HTERT RPE-1 (cell line): Measurements from ENCODE around the gene TRAPPC2.
"Not testable (repeated sequence)": the region's sequence is repeated elsewhere in the genome, so short reads cannot be mapped to it uniquely, and the experiment has no call there.

Source experiments
- in situ Hi-C: fragments of 300-500 bp; cut with MboI; formaldehyde crosslinking; loops from 4 replicates; pipeline ENCODE4 v1.14.3; 2020; ENCODE audit warnings: low sequenced_read_pairs

TRAPPC2 gene

DNA sequence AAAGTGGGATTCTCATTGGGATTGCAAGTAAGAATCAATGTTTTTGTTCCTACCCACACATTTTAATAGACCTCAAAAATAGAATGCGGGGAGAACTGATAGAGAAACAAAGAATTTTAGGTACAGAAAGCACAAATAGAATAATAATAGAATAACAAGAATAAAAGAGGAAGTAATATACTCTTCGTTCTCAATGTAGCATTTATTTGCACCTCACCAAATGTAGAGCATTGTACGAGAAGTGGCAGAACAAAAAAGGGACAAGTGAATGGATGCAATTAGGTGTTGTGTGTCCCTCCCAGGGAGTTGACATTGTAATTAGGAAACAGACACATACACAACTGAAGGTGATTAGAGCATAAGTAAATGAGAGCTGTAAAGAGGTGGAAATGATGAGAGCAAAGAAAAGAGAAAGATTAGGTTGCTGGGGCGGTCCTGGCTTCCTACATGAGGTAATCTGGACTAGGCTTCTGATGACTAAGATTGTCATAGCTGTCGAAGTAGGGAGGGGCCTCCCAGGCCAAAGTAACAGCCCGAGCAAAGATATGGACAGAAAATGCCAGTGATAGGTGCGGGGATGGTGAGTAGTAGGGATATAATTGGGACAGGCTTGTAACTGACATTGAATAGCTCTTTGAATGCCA, 35.1 kb downstream of the TRAPPC2 start:
- in situ Hi-C loops: no loop called here

DNA sequence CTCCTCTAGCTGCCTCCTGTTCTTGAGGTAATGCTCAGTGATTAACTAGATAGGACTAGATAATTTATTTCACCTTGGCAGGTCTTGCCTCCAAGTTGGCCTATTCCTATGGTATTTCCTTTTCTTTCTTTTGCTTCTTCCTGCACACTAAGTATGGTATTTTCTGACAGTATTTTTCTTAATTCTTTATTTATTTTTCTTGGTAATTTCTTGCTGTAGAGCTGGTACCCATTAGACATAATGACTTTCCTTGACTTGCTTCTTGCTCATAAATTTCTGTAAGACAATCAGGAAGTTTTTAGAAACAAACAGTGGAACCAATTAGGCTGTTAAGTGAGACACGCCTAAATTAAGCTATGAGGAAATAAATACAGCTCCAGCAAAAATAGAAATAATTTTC, 36.0 kb downstream of the TRAPPC2 start:
- in situ Hi-C loops: no loop called here

DNA sequence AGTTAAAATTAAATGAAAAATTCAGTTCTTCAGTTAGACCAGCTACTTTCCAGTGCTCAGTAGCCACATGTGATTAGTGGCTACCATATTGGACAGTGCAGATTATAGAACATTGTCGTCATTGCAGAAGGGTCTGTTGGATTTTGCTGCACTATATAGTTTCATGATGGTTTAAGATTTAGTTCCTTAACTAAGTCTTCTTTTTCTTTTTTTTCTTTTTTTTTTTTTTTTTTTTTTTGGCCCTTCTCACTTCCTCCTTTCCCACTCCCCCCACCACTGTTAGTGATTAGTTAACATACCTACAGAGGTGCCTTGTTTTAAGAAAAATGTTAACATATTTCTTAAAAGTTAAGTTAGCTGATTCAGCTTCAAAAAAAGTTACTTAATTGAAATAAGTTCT, 36.4 kb downstream of the TRAPPC2 start:
- in situ Hi-C loops: no loop called here

DNA sequence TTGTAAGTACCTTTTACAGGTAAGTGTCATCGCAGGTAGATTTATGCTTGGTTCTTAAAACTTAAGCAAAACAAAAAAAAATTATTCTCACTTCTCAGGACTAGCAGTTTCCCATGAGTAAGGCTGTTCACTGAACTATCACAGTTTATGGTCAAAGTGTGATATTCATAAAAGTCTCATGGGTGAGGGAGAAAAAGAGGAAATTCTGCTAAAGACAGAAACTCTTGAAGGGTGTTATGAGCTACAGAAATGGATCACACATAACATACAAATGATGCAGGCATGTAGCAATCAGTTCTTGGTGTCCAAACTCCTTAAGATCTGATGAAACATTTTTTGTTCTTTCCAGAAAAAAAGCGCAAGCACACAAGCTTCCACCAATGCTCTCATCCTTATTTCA, 37.0 kb downstream of the TRAPPC2 start:
- in situ Hi-C loops: no loop called here

DNA sequence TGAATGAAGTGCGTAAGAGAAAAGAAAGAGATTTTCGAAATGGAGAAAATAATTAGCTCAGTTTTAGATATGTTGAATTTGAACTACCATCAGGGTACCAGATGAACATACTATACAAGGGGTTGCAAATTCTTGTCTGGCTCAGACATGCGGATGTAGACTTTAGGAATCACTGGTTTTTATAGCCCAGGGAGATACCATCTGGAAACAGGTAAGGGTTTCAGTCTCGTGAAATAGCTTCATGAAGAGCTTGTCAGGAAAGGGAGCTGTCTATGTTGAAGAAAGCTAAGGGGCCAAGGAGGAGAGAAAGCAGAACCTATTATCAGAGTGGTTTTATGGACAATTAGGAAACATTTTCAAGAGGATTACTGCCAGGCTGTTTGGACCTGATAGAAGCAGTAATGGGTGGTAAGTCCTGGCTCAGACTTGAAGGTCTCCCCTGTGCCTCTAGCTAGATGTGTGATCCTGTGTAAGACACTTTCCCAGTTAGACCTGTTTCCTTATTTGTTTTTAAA, 38.8 kb downstream of the TRAPPC2 start:
- in situ Hi-C loops: no loop called here

DNA sequence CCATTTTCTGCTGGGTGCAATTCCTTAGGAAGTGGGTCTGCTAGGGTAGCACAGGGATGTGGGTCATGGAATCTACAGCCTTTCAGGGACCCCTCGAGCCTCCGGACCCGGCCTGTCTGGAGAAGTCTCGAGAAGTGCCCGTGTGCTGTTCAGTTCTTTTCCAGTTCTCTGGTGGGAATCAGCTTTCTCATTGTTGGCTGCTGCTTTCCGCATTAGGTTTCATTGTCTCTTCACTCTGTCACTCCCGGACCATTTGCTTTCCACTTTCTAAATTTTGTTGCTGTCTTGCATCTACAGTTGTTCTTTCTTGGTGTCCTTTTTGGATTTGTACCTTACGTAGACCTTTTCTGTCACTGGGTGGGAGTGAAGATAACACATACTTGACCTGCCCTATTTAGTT, 39.4 kb downstream of the TRAPPC2 start:
- in situ Hi-C loops: no loop called here

DNA sequence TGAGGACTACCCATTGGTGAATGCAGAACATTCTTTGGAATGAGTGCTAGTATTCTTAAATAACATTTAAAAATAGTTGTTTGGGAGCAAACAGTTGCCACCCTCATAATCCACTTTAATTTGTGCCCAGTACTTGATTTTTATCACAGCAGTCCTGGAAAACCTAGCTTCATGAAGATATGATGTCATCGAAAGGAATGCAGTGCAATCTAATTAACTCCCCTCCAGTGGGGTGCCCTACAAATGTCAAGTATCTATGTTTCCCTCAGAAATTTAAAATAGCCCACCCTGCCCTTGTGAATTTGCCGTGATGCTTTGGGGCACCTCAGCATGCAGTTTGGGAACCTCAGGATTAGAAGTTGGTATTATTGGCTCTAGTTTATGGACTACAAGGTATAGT, 40.1 kb downstream of the TRAPPC2 start:
- in situ Hi-C loops: no loop called here

DNA sequence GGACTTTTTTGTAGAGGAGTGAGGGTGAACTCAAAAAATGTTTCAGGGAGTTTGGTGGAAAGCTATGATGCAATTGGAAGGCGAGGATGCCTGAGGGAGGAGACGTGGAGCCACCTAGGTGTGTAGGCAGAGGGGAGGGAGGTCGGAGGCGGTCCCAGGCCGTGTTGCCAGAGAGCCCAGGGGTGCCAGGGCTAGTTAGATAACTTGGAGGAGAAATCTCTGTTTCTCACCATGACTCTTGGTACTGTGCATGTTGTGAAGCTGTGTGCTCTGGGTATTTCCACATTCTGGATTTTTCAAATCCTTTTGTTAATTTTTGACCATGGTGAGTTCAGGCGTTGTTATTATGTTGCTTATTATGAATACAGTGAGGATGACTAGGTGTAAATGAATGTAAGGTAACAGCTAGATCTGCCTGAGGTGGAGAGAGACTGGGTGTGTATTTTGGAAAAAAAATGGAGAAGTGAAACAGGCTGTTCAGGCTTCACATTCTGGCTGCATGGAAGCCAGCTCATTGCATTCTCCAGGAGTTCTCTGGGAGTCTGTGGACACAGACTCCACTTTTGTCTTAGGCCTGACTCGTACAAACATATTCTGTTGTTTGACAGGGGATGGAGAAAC, 41.0 kb downstream of the TRAPPC2 start:
- in situ Hi-C loops: no loop called here

DNA sequence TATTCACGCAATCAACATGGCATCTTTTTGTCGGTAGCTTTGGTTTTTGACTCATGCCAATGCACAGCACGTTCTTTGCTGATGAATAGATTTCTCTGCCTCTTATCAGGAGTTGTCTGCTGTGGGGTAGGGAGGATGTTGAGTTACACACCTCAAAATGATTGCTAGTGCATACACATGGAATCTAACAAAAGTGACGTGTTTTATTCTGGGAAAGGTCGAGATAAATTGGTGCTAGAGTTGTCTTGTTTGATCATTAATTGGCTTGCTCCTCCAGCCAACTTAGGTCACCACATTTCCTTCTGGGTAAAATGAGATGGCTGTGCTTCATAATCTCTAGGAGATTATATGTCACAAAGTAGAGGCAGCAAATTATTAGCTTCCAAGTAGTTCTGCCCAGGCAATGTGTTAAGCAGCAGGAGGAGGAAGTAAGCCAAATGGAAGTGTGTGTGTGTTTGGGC, 41.6 kb downstream of the TRAPPC2 start:
- in situ Hi-C loops: no loop called here

DNA sequence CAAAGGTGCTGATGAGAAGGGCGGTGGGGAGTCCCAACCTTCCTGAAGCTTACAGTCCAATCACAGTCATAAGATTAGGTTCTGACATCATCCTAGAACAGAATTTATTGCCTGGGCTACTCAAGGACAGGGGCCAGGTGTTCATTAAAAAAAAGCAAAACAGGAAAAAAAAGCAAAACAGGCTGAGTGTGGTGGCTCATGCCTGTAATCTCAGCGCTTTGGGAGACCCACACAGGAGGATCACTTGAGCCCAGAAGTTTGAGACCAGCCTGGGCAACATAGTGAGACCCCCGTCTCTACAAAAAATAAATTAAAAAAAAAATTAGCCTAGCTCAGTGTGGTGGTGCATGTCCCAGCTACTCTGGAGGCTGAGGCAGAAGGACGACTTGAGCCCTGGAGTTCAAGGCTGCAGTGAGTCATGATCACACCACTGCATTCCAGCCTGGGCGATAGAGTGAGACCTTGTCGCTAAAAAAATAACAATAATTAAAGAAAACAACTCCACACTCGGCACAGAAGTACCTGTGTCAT, 42.5 kb downstream of the TRAPPC2 start:
- in situ Hi-C loops: no loop called here

DNA sequence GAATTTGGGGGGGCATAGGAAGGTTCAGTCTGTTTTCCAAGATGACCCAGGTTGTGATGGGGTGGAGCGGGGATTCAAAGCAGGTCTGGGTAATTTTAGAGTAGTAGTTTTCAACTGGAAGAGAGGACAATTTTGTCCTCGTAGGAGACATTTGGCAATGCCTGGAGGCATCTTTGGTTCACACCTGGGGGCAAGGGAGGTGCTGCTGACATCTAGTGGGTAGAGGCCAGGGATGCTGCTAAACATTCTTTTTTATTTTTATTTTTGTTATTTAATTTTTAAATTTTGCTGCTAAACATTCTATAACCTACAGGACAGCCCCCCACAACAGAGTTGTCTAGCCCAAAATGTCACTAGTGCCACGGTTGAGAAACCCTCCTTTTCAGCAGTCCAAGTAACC, 43.6 kb downstream of the TRAPPC2 start:
- in situ Hi-C loops: no loop called here

DNA sequence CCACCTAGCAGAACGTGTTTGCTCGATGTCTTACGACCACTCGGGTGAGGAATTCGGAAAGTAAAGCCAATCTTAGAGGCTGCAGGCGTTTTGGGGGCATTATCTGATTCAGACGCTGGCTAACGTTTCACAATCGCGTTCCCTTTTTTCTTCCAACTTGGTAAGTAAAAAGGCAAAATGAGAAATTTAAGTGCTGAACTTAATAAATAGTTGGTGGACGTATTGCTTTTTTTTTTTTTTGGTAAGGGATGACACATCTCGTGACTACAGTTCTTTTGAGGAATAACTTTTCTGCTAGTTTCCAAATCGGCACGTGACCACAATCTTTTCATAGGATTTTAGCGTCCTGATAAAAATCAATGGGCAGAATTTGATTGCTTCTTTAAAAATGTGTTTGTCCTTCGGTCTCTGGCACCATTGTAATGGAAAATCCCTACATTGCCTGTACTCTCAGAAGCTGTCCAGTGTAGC, 44.6 kb downstream of the TRAPPC2 start:
- in situ Hi-C loops: no loop called here

DNA sequence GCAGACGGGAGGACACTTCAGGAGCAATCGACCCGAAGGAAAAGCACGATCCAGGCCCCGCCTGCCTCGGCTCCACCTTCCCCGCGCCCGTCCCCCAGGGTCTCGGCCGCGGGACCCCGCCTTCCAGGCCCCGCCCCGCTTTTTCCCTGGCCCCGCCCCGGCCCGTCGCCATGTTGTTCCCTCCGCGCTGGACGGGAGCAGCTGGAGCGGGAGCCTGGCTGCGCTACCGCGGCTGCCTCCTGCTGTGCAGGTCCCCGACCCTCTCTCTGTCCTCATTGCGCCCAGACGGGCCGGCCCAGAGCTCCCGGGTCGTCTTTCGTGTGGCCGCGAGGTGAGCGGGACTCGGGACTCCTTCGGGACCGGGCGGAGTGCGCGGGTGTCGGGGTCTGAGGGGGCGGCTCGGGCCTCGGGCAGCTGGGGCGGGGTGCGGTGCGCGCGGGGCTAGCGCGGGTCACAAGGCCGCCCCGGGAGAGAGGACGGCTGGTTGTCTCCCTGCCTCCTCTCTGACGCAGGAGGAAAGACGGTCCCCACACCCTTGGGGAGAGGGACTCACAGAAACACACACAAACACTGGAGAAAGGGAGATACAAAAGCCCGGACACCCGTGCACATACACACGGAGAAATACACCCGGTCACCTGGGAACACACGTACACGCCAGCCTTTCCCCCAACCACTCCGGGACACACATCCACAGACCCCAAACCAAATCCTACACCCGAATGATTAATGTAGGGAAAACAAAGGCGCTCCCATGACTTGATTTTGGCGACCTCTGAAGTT, 45.3 kb downstream of the TRAPPC2 start, which contains the start of gene RAB9A:
TSS of gene RAB9A (plus strand) at position 171 of the 783 bp plus-strand sequence. CDS start 19,619 bp downstream, outside the sequence.
- in situ Hi-C loops: no loop called here

DNA sequence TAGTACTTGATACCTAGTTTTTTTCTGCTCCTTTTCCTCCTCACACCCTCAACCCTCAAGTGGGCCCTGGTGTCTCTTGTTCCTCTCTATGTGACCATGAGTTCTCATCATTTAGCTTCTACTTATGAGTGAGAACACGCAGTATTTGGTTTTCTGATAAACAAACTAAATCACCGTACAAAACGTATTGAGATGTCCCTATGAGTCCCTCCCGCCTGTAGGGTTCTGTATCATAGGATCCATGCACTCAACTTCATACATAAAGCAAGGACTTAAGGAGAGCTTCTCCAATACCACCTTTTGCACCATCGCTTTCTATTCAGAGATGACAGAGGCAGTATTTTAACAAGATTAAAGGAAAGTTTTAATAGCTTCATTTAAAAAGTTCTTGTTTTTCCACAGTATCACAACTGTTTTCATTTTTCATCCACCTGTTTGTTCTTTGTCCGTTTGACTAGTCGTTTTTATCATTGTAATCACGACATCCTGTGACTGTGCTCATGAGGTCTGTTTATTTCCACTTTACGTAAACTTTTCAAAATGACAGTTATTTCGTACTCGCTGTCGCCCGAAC, 45.9 kb downstream of the TRAPPC2 start:
- in situ Hi-C loops: no loop called here

DNA sequence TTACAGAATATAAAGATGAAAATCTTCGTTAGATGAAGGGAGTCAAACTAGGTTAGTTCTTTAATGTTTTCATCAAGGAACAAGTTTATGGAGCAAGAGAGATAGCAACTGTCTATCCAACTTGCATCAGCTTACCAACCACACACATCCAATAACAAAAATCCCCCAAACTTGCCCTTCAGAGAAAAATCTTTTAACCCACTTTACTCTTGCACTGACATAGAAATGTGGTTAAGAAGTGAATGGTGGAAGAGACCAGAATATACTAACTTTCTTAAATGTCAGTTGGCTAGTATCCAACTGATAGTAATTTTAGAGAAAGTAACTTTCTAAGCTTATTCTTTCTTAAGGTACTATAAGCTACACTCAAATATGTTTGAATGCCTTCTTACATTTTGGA, 47.2 kb downstream of the TRAPPC2 start:
- in situ Hi-C loops: no loop called here

DNA sequence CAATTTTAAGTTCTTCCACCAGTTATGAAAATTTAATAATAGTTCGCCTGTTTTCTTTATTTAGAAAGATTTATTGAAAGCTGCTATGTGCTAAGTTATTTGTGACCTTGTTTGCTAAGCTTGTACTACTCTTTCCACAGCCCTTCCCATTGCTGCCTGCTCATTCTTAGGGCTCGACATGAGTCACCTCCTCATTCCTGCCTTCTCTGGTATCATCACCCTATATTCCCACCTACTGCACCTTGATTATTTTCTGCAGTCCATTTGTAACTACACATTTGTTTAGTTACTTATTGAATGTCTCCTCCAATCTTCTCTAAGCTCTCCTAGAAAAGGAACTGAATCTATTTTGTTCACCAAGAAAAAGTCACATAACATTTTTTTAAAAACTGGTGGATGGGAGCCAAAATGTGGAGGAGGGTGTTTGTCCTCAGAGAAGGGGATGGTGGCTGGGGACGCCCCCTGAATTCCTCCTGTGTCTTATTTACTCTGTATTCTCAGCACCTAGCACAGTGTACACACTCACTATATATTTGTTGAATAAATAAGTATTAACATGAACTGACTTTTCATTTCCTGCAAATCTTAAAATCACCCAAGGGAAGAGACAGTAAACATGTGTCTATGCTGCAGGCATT, 49.2 kb downstream of the TRAPPC2 start:
- in situ Hi-C loops: no loop called here

DNA sequence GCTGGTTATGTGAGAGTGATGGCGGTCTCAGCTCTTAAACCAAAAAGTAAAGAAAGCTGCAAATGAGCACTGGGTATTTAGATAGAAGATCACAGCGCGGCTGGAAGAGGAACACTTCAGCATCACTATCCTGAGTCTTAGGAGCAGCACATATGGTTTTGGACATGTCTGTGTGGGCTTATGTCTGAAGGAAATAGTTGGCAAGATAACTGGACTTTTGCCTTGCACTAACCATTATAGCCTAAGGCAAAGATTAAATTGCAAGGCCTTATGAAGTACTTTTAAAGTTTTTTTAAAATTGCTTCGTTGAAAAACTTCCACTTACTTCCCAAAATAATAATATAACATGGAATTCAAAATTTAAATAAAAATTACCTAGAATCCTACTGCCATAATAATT, 50.1 kb downstream of the TRAPPC2 start:
- in situ Hi-C loops: no loop called here

DNA sequence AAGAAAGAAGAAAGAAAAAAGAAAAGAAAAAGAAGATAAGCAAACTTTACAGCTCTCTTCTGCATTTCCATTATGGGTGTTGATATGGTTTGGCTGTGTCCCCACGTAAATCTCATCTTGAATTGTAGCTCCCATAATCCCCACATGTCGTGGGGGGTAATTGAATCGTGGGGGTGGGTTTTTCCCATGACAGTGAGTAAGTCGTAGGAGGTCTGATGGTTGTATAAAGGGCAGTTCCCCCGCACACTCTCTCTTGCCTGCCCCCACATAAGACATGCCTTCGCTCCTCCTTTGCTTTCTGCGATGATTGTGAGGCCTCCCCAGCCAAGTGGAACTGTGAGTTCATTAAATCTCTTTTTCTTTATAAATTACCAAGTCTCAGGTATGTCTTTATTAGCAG, 52.8 kb downstream of the TRAPPC2 start:
- in situ Hi-C loops: no loop called here

DNA sequence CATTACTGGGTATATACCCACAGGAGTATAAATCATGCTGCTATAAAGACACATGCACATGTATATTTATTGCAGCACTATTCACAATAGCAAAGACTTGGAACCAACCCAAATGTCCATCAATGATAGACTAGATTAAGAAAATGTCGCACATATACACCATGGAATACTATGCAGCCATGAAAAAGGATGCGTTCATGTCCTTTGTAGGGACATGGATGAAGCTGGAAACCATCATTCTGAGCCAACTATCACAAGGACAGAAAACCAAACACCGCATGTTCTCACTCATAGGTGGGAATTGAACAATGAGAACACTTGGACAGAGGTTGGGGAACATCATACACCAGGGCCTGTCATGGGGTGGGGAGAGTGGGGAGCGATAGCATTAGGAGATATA, 54.7 kb downstream of the TRAPPC2 start:
- in situ Hi-C loops: not testable (repeated sequence)

DNA sequence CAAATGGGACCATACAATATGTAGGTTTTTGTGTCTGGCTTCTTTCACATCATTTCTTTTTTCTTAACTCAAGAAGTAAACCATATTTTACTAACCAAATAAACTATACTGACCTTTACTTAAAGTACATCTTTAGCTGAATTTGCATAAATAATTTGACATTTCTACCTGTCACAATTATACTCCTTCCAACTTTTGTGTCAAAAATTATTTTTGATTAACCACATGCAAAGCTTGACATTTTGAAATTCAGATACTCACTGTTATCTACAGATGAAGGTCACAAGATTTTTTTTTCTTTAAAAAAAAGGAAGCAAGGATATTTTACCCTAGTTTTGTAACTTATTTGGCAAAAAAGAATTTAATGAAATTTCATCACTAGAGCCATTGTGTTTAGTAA, 57.5 kb downstream of the TRAPPC2 start:
- in situ Hi-C loops: no loop called here

DNA sequence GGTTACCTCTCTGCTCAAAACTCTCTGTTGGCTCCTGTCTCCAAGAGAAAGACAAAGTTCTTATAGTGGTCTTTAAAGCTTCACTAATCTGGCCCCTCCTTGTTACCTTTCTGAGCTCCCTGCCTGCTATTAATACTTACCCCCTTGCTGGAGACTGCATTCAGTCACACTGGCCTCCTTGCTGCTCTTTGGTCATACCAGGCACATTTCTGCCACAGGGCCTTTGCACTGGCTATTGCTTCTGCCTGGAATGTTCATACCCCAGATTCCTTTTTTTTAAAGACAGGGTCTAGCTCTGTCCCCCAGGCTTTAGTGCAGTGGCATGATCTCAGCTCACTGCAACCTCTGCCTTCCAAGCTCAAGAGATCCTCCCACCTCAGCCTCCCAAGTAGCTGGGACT, 61.4 kb downstream of the TRAPPC2 start:
- in situ Hi-C loops: no loop called here
